Muscle of back (tissue), 11 donors: Measurements from ENCODE around the gene PEMT. TPM values are rescaled to one million over a fixed set of nuclear protein-coding genes. Genes with fewer than 3 reads are reported as not detected.
A peak's percentile ranks its signal among the peaks of the same experiment; 100 is the strongest.

Experiments
- DNase-seq, 3 donors: peaks; one replicate each; pipeline versions ENCODE4 v3.0.0 to v3.0.0-alpha.2; 2013
- polyA plus RNA-seq, 10 donors: library from polyadenylated mRNA; unstranded; fragments of 120-200 nt; gene quantifications; one replicate each; pipeline ENCODE4 v1.2.1, GENCODE V29; 2013; ENCODE audit not compliant: insufficient read length in 10 of 10

The PEMT gene
- polyA plus RNA-seq, 10 donors = 17.6 to 24.8 (median 22.5) TPM

- no peak for DNase-seq
Observed at GRCh38 chr17:17572010-17572785, 19.3 kb downstream of the PEMT start.

GRCh38 chr17:17570798-17571716, 20.5 kb downstream of the PEMT start:
- no peak for DNase-seq

GRCh38 chr17:17570140-17570797, 21.2 kb downstream of the PEMT start:
- no peak for DNase-seq

GRCh38 chr17:17569691-17570090, 21.8 kb downstream of the PEMT start:
- no peak for DNase-seq

- peak in 1 of 3 donors; percentile 45 for DNase-seq
Observed at GRCh38 chr17:17568772-17569195, 22.7 kb downstream of the PEMT start.

- peak; percentile 64 to 86 (median 80) for DNase-seq
Observed at GRCh38 chr17:17567631-17568030, 23.9 kb downstream of the PEMT start.

GRCh38 chr17:17566896-17567513, 24.5 kb downstream of the PEMT start:
- DNase-seq = peak in 1 of 3 donors; percentile 40

GRCh38 chr17:17565471-17566339, 25.8 kb downstream of the PEMT start:
- DNase-seq = peak; percentile 51 to 92 (median 79)

GRCh38 chr17:17564896-17565295, 26.6 kb downstream of the PEMT start:
- no peak for DNase-seq

- no peak for DNase-seq
Observed at GRCh38 chr17:17564323-17564722, 27.2 kb downstream of the PEMT start.

GRCh38 chr17:17563530-17563929, 28.0 kb downstream of the PEMT start:
- DNase-seq = no peak

- DNase-seq = no peak
Observed at GRCh38 chr17:17562146-17562511, 29.4 kb downstream of the PEMT start.

- no peak for DNase-seq
Observed at GRCh38 chr17:17561408-17562145, 29.9 kb downstream of the PEMT start.

- DNase-seq = no peak
Observed at GRCh38 chr17:17560975-17561374, 30.5 kb downstream of the PEMT start.

GRCh38 chr17:17560167-17560566, 31.3 kb downstream of the PEMT start:
- DNase-seq = no peak

GRCh38 chr17:17559164-17559563, 32.3 kb downstream of the PEMT start:
- DNase-seq = no peak

GRCh38 chr17:17558431-17558830, 33.1 kb downstream of the PEMT start:
- no peak for DNase-seq

GRCh38 chr17:17557796-17558195, 33.7 kb downstream of the PEMT start:
- DNase-seq = no peak

GRCh38 chr17:17556671-17557070, 34.8 kb downstream of the PEMT start:
- DNase-seq = no peak

GRCh38 chr17:17555906-17556305, 35.6 kb downstream of the PEMT start:
- no peak for DNase-seq
